HL-60 (cell line): Measurements from ENCODE around the gene CDC25A.

Experiments used
- DNase-seq, 2 experiments: peaks; one replicate each; pipeline ENCODE4 v3.0.0-alpha.2; 2010 to 2020; ENCODE audit warnings: low read depth in 1 of 2, low spot score in 1 of 2
- H3K27ac ChIP-seq: fragments of 250-450 bp; sonication (Bioruptor Pico); replicated peaks from 2 replicates; pipeline ENCODE4 v1.5.1; 2020; ENCODE audit warnings: mild to moderate bottlenecking, moderate library complexity
- H3K27me3 ChIP-seq: fragments of 250-450 bp; sonication (Bioruptor Pico); 2 replicates; pipeline ENCODE4 v1.5.1; 2021; ENCODE audit warnings: mild to moderate bottlenecking, moderate library complexity; ENCODE audit not compliant: insufficient read depth, poor library complexity, severe bottlenecking
- H3K4me3 ChIP-seq: replicated peaks from 2 replicates; pipeline ENCODE4 v1.5.1; 2011; ENCODE audit warnings: mild to moderate bottlenecking, control low read depth, low read length; ENCODE audit not compliant: insufficient read depth
- CTCF ChIP-seq: IDR thresholded peaks from one replicate; pipeline ENCODE4 v1.5.1; 2011; ENCODE audit warnings: low read length, control low read depth, inconsistent platforms; ENCODE audit not compliant: insufficient read depth
- GABPA ChIP-seq: IDR thresholded peaks from 2 replicates; pipeline ENCODE4 v1.6.1; 2012; ENCODE audit warnings: low read depth
- POLR2AphosphoS5 ChIP-seq: IDR thresholded peaks from 2 replicates; pipeline ENCODE4 v1.6.1; 2012; ENCODE audit warnings: low read depth
- SPI1 ChIP-seq: IDR thresholded peaks from 2 replicates; pipeline ENCODE4 v1.6.1; 2012; ENCODE audit warnings: low read depth, mild to moderate bottlenecking, borderline replicate concordance
- TF ChIP-seq, protein P1 (sequence below): IDR thresholded peaks from 2 replicates; pipeline ENCODE4 v1.6.1; 2012; ENCODE audit warnings: low read depth; ENCODE audit not compliant: insufficient replicate concordance

The CDC25A gene

DNA sequence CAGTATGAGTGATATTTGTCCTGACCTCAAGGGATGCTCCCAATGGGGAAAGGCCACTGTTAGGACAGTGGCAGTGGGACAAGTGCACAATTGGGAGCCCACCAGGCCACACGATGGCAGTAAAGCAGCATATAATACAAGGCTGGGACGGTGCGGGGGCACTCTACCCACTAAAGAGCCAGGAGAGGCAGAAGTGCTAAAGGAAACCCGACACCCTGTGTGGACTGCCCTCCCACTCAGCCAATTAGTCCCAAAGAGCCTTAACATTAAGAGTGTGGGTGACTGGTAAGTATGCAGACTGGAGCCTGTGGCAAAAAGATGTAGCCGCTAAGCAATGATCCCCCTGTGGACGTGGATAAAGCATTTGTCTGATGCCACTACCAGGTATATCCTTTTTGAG lies 44.5 kb upstream of the CDC25A start:
- H3K4me3 ChIP-seq = no peak overlapping the region

GRCh38 chr3:48232232-48232631 lies 44.0 kb upstream of the CDC25A start:
- no peak for DNase-seq
- TF ChIP-seq, protein P1, sequence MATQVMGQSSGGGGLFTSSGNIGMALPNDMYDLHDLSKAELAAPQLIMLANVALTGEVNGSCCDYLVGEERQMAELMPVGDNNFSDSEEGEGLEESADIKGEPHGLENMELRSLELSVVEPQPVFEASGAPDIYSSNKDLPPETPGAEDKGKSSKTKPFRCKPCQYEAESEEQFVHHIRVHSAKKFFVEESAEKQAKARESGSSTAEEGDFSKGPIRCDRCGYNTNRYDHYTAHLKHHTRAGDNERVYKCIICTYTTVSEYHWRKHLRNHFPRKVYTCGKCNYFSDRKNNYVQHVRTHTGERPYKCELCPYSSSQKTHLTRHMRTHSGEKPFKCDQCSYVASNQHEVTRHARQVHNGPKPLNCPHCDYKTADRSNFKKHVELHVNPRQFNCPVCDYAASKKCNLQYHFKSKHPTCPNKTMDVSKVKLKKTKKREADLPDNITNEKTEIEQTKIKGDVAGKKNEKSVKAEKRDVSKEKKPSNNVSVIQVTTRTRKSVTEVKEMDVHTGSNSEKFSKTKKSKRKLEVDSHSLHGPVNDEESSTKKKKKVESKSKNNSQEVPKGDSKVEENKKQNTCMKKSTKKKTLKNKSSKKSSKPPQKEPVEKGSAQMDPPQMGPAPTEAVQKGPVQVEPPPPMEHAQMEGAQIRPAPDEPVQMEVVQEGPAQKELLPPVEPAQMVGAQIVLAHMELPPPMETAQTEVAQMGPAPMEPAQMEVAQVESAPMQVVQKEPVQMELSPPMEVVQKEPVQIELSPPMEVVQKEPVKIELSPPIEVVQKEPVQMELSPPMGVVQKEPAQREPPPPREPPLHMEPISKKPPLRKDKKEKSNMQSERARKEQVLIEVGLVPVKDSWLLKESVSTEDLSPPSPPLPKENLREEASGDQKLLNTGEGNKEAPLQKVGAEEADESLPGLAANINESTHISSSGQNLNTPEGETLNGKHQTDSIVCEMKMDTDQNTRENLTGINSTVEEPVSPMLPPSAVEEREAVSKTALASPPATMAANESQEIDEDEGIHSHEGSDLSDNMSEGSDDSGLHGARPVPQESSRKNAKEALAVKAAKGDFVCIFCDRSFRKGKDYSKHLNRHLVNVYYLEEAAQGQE = no peak
- TF ChIP-seq CTCF (no peak), POLR2AphosphoS5 (no peak), SPI1 (no peak), GABPA (no peak)
- Histone ChIP-seq H3K27ac (no peak overlapping the region), H3K27me3 (no peaks in the 10 kb centered on the region), H3K4me3 (no peak overlapping the region)

More for the DNA sequence above, 44.5 kb upstream of the CDC25A start:
- no peaks in the 10 kb centered on the region for H3K27me3 ChIP-seq
- peak; percentile 45 to 74 for DNase-seq
- TF ChIP-seq POLR2AphosphoS5 (no peak), CTCF (peak; percentile 55)
- no peak overlapping the region for H3K27ac ChIP-seq

- Histone ChIP-seq H3K27ac (no peak overlapping the region), H3K4me3 (no peak overlapping the region), H3K27me3 (no peaks in the 10 kb centered on the region)
- DNase-seq = no peak
- no peak for TF ChIP-seq POLR2AphosphoS5
- TF ChIP-seq CTCF = no peak
These were observed 38.7 kb upstream of the CDC25A start for GRCh38 chr3:48226939-48227338.

GRCh38 chr3:48225587-48225986 lies 37.4 kb upstream of the CDC25A start:
- no peak for DNase-seq
- TF ChIP-seq CTCF (no peak), POLR2AphosphoS5 (no peak)
- H3K4me3 ChIP-seq = no peak overlapping the region
- no peak overlapping the region for H3K27ac ChIP-seq
- H3K27me3 ChIP-seq = no peaks in the 10 kb centered on the region
